Stimulated activated CD4-positive, alpha-beta T cell treated with anti-CD3 and anti-CD28 coated beads, Interleukin-15, amount 100 ng/mL, for 24 hours (primary cell): ENCODE data around the gene TNS2.

Experiments
- DNase-seq: peaks from one replicate; pipeline ENCODE4 v3.0.0-alpha.2; 2020

TNS2 gene

DNA sequence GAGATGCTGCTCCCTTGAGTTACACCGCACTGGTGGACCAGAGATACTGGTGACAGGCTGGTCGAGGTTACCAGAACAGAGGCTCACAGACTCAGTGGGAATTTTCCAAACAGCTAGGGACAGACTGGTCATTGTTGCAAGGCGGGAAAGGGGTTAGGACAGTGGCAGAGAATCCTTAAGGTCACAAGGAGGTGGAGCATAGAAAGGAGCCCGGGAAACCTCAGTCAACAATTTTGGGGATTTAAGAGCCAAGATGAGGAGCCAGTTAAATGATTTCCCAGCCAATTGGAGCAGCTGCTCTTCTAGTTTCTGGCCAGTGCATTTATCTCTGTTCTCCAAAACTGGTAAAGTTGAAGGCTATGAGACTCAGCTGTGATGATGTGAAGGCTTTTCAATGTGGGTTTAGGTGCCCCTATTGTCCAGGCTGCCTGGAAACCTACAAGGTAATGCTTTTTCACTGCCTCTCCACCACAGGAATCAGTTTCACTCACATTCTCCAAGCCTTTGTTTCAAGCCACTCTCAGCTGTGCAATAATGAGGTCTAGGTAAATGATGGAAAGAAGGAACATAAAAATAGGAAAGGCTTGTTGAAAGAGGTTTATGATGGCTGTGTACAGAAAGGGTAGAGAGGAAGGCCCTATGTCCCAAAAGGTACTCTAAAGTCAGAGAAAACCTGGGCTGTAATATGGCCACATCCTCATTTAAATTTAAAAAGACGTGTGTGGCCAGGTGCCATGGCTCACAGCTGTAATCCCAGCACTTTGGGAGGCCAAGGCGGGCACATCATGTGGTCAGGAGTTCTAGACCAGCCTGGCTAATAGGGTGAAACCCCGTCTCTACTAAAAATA is 7.0 kb upstream of the TNS2 start:
- DNase-seq, result no peak

DNA sequence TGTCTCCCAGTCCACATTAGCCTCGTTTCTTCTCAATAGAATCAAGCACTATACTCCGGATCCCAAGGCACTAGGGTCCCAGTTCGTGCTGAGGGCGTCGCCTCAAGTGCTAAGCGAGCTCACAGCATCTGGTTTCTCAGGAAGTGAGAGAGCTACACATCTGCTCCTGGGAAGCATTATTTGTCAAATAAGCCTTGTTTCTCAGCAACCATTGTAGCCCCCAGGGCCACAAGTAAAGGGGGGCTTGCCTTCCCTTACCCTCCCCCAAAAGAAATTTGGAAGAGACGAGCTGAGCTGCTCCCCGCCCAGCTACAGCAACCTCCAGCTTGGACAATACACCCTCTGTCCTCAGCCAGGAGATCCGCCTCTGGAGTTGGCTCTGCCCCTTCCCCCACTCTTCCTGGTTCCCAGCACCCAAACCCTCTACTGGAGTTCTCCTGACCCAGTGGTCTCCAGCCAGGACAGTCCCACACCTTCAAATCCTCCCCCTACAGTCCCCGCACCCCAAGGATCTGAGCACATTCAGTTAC is 5.7 kb upstream of the TNS2 start:
- DNase-seq, result no peak

DNA sequence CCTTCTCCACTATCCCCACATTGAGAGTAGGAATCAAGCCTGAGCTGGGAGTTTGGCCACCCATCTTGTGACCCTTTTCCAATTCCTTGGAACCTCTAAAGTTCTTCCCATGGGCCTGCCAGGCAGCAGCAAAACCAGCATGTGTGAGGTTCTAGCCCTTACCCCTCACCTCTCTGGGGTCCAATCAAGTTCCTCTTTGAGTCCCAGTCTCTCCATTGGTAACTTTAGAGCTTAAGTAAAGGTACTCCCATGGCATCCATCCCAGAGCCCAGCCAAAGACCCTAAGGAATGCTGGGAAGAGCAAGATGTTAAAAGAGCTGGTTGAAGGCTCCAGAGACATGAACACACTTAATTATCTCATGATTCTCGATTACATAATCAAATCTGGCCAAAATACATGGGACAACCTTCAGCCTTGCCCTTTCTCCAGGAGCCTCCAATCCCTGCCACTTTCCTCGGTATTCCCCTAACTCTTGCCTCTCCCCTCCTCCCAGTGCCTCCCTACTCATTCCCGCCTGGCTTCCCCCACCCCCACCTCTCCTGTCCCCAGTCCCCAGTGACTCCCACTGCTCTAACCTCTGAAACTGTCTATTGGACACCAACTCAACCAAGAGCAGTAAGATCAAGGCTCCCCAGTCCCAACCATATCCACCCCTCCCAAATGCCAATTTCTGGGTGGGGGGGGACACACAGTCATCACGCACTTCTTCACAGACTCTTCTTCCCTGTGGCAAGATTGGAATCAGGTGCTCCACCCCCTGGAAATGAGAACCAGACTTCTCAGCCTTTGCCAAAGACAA is 4.8 kb upstream of the TNS2 start:
- no peak for DNase-seq

DNA sequence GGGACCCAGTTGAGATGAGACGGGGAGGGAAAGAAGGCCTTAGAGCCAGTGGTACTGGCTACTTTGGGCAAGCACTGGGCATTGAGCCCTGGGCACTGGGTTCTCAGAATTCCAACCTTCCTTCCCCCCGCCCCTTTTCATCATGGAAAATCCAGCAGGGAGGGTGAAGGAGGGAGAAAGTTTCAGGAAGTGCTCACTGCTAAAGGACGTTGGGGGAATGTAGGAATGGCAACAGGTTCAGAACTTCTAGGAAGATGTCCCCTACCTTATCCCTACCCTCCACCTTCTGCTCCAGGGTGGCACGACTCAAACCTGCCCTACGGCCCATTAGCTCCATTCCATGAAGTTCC is 4.2 kb upstream of the TNS2 start:
- no peak for DNase-seq

DNA sequence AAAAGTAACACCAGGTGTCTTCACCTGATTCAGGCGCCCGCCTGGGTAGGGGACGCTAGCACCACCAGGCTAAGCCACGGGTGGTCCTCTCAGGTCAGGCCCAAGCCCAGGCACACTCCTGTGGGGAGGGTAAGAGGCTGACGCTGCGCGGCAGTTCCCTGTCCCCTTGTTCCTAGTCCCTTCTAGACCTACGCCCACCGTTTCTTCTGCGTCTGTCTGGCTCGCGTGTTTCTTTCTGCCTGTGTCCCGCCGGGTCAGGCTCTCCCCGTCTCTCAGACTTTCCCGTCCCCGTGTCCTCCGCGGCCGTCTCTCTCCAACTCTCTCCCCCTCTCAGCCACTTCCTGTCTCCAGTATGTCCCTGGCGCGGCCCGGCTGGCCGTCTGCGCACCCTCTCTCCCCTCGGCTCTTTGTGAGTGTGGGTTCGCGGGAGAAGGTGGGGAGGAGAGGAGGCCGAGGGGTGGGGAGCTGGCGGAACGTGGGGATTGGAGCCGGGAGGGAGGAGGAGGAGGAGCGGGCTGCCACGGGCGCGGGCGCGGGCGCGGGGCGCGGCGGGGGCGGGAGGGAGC is 3.1 kb upstream of the TNS2 start:
- peak; percentile 69 for DNase-seq

DNA sequence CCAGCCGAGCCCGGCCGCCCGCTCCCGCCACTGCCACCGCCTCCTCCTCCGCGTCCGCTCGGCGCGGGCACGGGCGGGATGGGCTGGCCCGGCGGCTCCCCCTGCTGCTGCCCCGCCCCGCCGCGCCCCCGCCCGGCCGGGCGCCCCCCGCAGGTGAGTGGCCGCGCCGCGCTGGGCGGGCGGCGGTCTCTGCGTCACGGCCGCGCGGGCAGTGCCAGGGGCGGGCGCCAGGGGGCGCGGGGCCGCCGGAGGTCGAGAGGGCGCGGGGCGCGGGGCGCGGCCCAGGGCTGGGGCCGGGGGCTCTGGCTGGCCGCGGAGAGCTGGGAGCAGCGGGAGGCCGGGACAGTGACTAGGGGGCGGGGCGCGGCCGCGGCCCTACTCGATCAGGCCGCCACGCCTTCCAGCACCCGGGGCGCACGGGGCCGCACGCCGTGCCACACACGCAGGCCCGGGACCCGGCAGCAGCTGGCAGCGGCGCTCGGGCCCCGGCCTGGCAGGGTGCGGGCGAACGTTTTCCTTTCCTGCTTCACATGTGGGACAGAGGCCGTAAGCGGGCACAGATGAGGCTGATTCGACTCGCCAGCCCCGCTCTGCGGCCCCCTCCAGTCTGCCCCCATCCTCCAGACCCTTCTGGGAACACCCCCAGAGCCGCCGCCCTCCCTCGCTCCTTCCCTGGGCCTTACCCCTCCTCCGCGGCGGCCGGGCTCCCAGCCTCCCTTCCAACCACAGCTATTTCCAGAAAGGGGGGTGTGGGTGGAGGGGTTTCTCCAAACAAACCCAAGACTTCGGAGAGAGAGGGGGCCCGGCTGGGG is 2.4 kb upstream of the TNS2 start:
- DNase-seq, result peak; percentile 71

DNA sequence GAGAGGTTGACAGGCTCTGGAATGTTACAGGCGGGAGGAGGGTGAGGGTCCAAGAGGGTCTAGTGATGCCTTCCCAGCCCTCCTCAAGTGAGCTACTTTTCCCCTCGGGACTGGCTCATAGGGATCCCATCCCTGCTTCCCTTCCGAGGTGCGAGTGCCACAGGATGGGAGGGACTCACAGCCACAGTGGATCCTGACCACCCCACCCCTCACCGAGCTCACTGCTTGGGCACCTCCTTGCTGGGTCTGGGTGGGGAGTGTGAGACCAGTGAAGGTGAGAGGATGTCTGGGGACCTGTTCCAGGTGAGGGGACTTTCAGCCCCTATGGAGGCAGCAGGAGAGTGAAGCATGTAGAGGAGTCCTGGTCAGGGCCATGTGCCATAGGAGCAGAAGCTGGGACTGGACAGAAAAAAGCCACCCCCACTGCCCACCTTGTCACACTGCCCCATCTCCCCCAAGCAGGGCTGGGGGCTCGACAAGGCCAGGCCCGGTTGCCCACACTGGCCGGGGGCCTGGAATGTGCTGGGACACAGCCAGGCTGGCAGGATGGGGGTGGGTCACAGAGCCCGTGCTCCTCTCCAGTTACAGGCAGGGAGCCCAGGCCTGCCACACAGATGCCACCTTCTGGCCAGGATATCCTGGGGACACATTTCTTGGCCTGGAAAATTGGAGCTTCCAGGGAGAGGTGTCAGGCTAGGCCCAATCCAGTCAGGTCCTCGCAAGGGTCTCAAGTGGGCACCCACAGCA is 1.7 kb upstream of the TNS2 start:
- DNase-seq, result no peak

DNA sequence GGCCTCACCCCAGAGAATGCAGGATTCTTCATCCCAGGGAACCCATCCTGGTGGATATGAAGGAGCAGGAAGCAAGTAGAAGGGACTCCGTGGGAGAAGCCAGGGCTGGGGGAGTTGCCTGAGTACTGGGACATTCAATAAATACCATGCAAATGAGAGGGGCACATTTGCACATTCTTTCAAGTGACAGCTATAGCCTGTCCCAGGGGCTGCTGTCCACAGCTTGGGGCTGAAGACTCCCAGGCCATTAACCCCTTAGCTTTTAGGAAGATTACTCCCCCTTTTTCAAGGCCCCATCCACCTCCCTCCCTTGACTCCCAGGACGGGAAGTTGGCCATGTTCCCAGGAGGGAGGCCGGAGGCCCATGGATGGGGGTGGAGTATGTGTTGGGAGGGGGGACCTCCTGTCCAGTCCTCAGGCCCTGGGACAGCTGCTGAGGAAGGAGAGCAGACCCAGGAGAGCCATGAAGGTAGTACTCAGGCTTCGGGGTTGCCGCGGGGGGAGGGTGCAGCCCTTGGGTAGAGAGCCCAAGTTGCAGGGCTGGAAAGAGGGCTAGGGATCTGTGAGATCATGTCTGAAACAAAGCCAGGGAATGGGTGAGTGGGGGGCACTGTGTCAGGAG is 974 bp upstream of the TNS2 start:
- no peak for DNase-seq

DNA sequence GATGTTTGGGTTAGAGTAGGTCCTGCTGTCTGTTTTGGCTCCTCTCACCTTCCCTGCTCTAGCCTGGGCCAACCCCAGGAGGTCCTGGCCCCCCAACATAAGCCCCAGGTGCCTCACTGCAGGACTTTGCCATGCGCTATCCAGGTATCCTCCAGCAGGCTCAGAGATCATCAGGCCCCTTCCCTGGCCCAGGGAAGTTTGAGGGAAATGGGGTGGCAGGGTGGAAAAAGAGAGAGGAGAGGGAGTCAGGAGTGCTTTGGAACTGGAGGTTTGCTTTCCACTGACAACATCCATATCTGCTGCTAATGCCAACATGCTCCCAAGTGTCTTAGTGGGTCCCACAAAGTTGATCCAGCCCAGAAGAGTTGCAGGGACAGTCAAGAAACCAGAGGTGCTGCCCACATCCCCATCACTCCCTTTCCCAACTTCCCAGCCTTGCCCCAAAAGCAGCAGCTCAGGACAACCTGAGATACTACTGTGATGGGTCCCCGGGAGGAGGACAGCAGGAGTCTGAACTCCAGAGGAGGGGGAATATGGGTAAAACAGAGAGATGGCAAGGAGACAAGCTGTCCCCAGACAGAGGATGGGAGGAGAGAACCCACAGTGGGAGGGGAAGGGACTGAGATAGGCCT is 677 bp downstream of the TNS2 start:
- no peak for DNase-seq

DNA sequence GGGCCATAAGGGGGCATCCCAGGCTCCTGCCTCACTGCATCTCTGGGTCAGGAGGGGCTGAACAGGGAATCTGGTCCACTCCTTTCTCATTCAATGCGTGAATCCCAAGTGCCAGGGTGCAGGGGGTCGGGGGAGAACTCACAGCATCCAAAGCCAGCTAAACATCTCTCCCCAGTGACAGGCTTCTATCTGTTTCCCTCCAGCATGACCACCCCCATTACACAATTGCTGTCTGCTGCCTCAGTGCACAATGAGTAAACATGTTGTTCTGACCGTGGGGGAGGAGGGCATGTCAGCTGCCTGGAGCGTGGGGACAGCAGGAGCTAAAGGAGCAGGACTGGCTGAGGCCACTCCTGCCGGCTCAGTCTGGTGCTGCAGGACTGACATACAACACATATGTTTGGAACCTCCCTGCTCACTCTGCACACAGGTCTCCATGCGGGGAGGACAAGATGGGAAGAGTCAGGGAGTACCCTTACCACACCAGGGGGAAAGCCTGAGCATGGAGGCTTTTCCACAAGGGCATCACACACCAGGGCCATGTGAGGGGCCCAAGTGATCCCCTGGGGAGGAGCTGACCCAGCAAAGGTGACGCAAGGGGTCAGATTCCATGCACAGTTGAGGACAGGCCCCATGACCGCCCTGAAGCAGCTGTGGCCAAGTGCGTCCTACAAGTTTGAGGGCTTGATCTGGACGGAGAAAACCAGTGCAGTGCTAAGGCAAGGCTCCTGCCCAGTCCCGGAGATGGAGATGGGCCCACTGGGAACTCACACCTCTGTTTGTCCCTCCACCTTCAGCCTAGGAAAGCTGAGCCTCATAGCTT is 1.4 kb downstream of the TNS2 start:
- DNase-seq, result no peak

DNA sequence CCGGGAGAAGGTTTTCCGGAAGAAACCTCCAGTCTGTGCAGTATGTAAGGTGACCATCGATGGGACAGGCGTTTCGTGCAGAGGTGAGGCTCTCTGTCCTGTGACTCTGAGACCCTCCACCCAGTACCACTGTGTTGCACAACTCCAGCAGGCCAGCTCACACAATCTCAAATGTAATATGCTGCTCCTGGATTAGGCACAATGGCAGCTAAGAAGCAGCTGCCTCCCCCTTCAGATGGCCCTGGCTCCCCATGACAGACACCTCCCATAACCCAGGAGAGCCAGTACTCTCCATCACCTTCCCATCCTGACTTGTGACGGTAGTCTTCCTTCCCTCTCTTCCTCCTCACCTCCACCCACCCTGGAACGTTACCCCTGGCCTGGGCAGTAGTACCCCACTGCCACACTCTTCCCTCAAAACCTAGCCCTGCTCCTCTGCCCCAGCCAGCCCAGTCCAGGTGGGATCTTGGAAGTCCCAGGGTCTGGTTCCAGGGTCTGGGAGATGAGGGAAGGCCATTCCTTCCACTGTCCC is 2.1 kb downstream of the TNS2 start:
- no peak for DNase-seq

DNA sequence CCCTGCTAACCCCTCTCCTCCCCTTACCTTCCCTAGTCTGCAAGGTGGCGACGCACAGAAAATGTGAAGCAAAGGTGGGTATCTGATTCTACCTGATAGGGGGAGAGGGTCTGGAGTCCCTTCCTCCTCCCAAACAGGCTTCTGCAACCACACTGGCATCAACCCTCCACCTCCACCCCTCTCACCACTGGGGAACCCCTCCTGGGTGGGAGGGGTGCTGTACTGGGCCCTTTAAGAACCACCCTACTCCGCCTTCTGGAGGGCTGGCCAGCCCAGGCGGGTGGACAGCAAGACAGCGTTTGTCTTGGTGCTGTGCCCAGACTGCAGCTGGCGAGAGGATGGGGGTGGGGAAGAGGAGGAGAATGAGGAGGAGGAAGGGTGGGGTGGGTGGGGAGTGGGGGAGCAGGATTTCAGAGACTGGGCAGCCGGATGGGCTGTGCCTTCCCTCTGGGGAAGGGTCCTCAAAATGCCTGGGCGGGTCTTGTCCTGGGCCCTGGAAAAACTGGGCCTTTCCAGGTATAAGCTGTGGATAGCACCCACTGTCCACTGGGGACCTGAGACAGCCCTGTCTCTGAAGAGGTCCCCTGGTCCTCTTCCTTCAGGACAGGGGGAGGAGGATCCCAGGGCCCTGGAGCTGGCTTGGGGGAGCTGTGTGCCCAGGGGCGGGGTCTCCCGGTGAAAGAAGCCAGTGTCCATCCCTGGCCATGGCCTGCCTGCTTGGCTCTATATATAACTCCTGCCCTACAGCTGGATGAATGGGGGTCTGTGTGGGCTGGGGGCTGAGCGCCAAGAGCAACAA is 2.8 kb downstream of the TNS2 start:
- no peak for DNase-seq

DNA sequence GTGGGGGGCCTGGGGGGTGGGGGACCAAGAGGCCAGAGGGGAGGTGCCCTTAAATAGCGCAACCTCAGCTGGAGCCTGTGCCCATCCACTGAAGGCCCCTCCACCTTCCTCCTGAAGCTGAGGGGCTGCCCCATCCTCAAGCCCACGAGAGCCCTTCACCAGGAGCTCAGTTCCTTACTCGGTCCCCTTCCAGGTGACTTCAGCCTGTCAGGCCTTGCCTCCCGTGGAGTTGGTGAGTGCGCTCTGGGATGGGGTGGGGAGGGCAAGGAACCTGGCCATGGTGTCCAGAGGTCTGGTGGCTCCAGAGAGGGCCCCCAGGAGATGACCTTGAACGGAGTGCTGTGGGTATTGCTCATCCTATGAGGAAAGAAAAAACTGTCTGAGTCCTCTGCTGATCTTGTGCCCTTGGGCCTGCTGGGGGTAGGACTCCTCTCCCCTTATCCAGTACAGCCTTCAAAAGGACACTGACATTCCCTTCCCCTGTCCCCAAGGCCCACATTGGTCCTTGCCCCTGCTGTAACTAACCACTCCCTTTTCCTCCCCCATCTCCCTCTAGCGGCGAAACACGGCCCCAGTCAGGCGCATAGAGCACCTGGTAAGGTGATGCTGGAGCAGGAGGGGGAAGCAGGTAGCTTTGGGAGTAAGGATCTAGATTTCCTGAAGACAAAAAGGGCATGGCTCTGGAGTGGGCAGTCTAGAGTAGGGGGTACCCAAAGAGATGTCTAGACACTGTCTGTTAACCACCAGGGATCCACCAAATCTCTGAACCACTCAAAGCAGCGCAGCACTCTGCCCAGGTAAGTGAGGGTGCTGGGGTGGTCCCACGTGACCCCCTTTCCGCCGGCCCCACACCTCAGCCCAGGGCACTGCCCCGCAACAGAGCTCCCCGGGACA is 3.6 kb downstream of the TNS2 start:
- DNase-seq, result peak; percentile 64

DNA sequence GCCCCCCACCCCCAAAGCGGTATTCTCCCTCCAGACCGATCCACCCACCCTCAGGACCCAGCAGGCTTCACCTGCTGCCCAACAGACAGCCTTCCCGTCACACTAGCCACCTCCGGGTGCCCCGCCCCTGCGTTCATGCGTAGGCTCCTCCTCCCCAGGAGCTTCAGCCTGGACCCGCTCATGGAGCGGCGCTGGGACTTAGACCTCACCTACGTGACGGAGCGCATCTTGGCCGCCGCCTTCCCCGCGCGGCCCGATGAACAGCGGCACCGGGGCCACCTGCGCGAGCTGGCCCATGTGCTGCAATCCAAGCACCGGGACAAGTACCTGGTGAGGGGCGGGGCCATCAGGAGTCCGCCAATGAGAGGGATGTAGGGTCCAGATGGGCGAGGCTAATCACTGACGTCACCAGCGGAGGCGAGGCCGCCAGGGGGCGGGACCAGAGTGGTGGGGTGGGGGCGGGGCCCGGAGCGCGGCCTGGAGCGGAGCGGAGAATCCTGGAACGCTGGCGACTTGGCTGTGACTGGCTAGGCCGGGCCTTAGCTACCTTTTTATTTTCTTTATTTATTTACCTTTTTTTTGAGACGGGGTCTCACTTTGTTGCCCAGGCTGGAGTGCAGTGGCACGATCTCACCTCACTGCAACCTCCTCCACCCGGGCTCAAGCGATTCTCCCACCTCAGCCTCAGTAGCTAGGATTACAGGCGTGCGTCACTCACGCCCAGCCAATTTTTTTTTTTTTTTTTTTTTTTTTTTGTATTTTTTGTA is 4.4 kb downstream of the TNS2 start:
- peak; percentile 96 for DNase-seq

DNA sequence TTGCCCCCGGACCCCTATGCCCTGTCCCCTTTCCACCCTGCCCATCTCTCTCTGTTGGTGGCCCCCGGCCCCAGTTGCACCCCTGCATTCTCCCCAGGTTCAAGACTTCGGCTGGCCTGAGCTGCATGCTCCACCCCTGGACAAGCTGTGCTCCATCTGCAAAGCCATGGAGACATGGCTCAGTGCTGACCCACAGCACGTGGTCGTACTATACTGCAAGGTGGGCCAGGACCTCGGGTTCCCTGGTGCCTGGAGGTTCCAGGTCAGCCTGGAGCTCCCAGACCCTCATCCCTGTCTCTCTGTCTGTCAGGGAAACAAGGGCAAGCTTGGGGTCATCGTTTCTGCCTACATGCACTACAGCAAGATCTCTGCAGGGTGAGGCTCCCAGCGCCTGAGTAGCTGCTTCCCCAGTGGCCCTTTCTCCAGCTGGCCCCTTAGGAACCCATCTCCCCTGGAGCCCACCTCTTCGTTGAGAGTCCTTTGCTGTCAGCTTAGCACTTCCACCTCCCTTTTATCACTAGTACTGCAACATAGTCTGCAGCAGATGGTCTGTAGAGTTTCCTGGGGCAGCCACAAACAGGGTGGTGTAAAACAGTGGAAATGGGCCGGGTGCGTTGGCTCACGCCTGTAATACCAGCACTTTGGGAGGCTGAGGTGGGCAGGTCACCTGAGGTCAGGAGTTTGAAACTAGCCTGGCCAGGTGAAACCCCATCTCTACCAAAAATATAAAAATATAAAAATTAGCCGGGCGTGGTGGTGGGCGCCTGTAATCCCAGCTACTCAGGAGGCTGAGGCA is 5.8 kb downstream of the TNS2 start:
- DNase-seq, result no peak

DNA sequence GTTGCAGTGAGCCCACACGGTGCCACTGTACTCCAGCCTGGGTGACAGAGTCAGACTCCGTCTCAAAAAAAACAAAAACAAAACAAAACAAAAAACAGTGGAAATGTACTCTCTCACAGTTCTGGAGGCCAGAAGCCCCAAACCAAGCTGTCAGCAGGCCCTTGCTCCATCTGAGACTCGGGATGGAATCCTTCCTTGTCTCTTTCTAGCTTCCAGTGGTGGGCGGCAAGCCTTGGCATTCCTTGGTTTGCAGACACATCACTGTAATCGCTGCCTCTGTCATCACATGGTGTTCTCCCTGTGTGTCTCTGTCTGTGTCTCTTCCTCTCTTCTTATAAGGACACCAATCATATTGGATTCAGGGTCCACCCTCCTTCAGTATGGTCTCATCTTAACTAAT is 6.4 kb downstream of the TNS2 start:
- no peak for DNase-seq
